ENCODE measurements around the gene VOPP1. TPM values are rescaled to one million over a fixed set of nuclear protein-coding genes. Genes with fewer than 3 reads are reported as not detected.
A peak's percentile ranks its signal among the peaks of the same experiment; 100 is the strongest.

The VOPP1 gene
- total RNA-seq, 1 donor from 2014 or later, result 47.8 TPM

DNA sequence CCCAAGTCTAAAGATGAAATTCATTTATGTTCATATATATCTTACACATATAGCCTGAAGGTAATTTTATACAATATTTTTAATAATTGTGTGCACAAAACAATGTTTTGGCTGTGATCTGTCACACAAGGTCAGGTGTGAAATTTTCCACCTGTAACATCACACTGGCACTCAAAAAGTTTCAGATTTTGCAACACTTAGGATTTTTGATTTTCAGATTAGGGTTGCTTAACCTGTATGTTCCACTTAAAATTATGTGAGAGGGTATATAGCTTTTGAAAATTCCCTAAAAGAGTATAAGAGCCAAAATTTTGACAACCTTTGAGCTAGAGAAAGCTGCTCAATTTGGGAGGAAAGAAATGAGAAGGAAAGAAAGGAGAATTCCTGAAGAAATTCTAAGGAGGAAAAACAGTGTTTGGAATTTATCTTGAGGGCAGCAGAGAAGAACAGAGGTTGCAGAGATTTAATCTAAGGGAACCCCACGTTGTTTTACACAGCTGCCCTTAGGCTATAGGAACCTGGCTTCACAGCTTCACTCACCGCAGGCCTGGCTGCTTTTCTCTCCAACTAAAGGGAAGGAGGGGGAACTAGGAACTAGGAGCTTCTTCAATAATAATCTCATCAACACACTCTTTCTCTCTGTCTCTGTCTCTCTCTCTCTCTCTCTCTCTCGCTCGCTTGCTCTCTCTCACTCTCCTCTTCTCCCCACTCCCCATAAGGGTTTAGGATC, 8.5 kb downstream of the VOPP1 start:
- no peak for DNase-seq (ENCODE audit: low spot score, unreplicated experiment)
- TF ChIP-seq CTCF (IDR thresholded peaks at IDR 0.05; ENCODE audit: unreplicated experiment), result no peak
- Mint-ChIP-seq H3K36me3 (ENCODE audit: insufficient read depth) (no peaks in the 10 kb centered on the region), H3K9me3 (ENCODE audit: low read depth) (no peaks in the 10 kb centered on the region), H3K4me3 (ENCODE audit: low read depth) (no peak overlapping the region), H3K27me3 (no peaks in the 10 kb centered on the region), H3K4me1 (ENCODE audit: low read depth) (peaks cover 3% of the 10 kb centered on the region), H3K27ac (no peak overlapping the region)

- no peak for DNase-seq (ENCODE audit: low spot score, unreplicated experiment)
- H3K4me1 Mint-ChIP-seq (ENCODE audit: low read depth), result peaks cover 16% of the 10 kb centered on the region
- no peaks in the 10 kb centered on the region for H3K27me3 Mint-ChIP-seq
- no peak overlapping the region for H3K27ac Mint-ChIP-seq
- H3K9me3 Mint-ChIP-seq (ENCODE audit: low read depth), result no peaks in the 10 kb centered on the region
- no peak for TF ChIP-seq CTCF (IDR thresholded peaks at IDR 0.05; ENCODE audit: unreplicated experiment)
- no peaks in the 10 kb centered on the region for H3K36me3 Mint-ChIP-seq (ENCODE audit: insufficient read depth)
- no peak overlapping the region for H3K4me3 Mint-ChIP-seq (ENCODE audit: low read depth)
These were observed 10.6 kb downstream of the VOPP1 start for GRCh38 chr7:55561690-55562089.

- peaks cover 28% of the 10 kb centered on the region for H3K4me1 Mint-ChIP-seq (ENCODE audit: low read depth)
- TF ChIP-seq CTCF (IDR thresholded peaks at IDR 0.05; ENCODE audit: unreplicated experiment), result no peak
- H3K36me3 Mint-ChIP-seq (ENCODE audit: insufficient read depth), result no peaks in the 10 kb centered on the region
These were observed 13.1 kb downstream of the VOPP1 start for GRCh38 chr7:55558962-55559920.

DNA sequence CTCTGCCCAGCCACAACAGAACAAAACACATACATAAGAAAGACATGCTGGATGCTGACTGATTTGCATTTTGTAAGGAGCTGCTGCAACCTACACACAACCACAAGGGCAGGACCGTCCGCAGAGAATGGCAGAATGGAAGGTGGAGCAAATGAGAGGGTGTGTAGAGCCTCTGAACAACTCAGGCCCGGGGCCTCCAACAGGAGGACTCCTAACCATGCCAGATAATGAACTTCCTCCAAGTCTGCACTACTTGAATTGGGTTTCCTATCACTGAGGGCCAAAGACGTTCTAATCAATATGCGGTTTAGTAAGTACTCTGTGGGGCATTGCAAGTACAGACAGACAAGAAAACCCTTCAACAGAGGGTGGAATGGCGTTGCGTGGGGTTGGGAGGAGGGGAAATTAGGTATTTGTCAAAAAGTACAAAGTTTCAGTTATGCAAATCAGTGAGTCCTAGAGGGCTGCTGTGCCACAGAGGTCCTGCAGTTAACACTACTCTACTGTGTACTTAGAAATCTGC, 14.6 kb downstream of the VOPP1 start:
- no peak for TF ChIP-seq CTCF (IDR thresholded peaks at IDR 0.05; ENCODE audit: unreplicated experiment)
- H3K9me3 Mint-ChIP-seq (ENCODE audit: low read depth), result no peaks in the 10 kb centered on the region
- H3K27ac Mint-ChIP-seq, result peak overlapping the region; percentile 77
- no peak for DNase-seq (ENCODE audit: low spot score, unreplicated experiment)
- H3K4me3 Mint-ChIP-seq (ENCODE audit: low read depth), result no peak overlapping the region
- no peaks in the 10 kb centered on the region for H3K27me3 Mint-ChIP-seq
- H3K4me1 Mint-ChIP-seq (ENCODE audit: low read depth), result peaks cover 35% of the 10 kb centered on the region
- H3K36me3 Mint-ChIP-seq (ENCODE audit: insufficient read depth), result no peaks in the 10 kb centered on the region

More at GRCh38 chr7:55558962-55559920, 13.1 kb downstream of the VOPP1 start:
- H3K4me3 Mint-ChIP-seq (ENCODE audit: low read depth), result no peak overlapping the region
- no peaks in the 10 kb centered on the region for H3K27me3 Mint-ChIP-seq
- no peak for DNase-seq (ENCODE audit: low spot score, unreplicated experiment)
- H3K9me3 Mint-ChIP-seq (ENCODE audit: low read depth), result no peaks in the 10 kb centered on the region
- no peak overlapping the region for H3K27ac Mint-ChIP-seq

- Mint-ChIP-seq H3K36me3 (ENCODE audit: insufficient read depth) (no peaks in the 10 kb centered on the region), H3K4me3 (ENCODE audit: low read depth) (peak overlapping the region; percentile 33), H3K27ac (no peak overlapping the region), H3K4me1 (ENCODE audit: low read depth) (peaks cover 43% of the 10 kb centered on the region), H3K9me3 (ENCODE audit: low read depth) (no peaks in the 10 kb centered on the region), H3K27me3 (no peaks in the 10 kb centered on the region)
- no peak for DNase-seq (ENCODE audit: low spot score, unreplicated experiment)
- TF ChIP-seq CTCF (IDR thresholded peaks at IDR 0.05; ENCODE audit: unreplicated experiment), result no peak
These were observed 15.8 kb downstream of the VOPP1 start for GRCh38 chr7:55556492-55556891.

Measured in progenitor cell of endocrine pancreas (in vitro differentiated cells).